Islet precursor cell (in vitro differentiated cells): ENCODE data around the gene CTSK.
A peak's percentile ranks its signal among the peaks of the same experiment; 100 is the strongest.
"Not testable (repeated sequence)": the region's sequence is repeated elsewhere in the genome, so short reads cannot be mapped to it uniquely, and the experiment has no call there.

Source experiments
- DNase-seq: peaks from one replicate; pipeline ENCODE4 v3.0.0-alpha.2; 2018

CTSK gene

DNA sequence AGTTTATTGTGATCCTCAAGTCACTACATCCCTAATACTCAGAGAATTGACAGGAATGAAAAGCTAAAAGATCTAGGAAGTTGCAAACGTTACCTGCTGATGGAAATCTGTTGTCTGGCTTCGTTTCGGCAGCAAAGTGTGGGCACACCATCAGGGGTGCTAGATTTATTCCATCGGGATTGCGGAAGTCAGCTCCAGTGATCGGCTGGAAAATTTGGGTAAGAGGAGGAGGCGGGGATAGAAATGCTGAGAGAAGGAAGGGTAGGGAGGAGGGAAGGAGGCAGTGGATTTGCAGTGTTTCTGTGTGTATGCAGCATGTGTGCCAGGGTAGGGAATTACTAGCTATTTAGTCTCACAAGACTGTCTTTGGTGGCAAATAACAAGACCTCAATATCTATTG, at the start of gene CTSK:
Gene CTSK (minus strand): TSS at position 140 of the 400 bp plus-strand sequence. CDS start 1,455 bp downstream, outside the sequence.
- no peak for DNase-seq

DNA sequence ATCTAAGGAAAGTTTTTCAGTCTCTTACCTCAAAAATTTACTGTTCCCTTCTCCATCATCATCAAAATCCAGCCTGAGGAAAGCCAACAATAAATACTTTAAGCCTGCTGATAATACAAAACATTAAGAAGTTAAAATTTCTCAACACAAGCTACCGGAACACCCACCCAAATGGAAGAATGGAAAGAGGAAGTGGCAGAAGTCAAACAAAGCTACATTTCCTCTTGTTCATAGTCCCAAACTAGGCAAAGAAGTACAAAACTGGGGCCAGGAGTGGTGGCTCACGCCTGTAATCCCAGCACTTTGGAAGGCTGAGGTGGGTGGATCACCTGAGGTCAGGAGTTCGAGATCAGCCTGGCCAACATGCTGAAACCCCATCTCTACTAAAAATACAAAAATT, 44.7 kb upstream of the CTSK start:
- not testable (repeated sequence) for DNase-seq

DNA sequence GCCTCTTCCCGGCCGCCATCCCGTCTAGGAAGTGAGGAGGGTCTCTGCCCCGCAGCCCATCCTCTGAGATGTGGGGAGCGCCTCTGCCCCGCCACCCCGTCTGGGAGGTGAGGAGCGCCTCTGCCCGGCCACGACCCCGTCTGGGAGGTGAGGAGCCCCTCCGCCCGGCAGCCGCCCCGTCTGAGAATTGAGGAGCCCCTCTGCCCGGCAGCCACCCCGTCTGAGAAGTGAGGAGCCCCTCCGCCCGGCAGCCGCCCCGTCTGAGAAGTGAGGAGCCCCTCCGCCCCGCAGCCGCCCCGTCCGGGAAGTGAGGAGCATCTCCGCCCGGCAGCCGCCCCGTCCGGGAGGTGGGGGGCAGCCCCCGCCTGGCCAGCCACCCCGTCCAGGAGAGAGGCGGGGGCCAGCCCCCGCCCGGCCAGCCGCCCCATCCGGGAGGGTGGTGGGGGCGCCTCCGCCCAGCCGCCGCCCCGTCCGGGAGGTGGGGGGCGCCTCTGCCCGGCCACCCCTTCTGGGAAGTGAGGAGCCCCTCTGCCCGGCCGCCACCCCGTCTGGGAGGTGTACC, 42.8 kb upstream of the CTSK start:
- DNase-seq, result not testable (repeated sequence)

DNA sequence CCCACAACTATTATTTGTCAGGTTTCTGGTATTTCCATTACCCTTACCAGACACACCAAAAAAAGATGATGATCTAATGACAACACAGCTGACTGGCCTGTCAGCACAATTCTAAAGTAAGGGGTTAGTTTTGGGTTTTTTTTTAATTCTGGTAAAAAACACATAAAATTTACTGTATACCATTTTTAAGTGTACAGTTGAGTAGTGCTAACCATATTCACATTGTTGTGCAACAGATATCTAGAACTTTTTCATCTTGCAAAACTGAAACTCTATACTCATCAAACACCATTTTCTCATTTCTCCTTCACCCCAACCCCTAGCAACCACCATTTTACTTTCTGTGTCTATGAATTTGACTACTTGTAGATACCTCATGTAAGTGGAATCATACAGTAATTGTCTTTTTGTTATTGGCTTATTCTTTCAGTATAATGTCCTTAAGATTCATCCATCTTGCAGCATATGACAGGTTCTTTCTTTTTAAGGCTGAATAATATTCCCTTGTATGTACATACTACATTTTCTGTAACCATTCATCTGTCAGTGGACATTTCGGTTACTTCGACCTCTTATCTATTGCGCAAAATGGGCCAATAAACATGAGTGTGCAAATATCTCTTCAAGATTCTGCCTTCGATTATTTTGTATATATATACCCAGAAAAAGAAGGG, 38.5 kb upstream of the CTSK start:
- DNase-seq, result no peak

DNA sequence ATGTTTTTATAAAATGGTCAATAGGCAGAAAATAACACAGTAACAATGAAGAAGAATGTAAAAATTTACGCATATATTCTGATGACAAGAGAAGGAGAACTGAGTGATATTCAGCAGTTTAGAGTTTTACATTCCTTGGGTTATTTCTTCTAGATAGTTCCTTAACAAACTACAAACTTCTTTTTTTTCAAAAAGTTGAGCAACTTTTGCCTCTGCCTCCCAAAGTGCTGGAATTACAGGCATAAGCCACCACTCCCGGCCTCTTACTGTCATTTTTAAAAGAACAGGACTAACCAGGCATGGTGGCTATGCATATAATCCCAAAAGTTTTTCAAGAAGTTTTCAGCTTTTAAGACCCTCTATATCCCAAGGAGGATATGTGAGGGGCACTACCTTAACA, 35.4 kb upstream of the CTSK start:
- DNase-seq, result no peak

DNA sequence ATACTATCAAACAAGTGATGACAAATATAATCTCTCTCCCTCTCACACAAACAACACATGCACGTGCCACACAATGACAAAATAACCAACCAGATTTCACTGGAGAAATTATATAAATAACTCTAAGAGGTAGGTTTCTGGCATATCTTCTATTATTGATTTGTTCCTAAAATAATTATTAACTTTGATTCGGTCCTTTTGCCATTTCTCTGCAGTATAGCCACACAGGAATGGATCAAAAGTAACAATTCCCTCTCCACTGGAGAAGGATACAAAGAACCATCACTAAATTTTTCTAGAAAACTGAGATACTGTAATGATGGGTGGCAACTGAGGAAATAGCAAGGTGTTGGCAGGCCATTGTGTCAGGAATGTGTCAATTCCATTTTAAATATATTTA, 34.9 kb upstream of the CTSK start:
- DNase-seq, result no peak

DNA sequence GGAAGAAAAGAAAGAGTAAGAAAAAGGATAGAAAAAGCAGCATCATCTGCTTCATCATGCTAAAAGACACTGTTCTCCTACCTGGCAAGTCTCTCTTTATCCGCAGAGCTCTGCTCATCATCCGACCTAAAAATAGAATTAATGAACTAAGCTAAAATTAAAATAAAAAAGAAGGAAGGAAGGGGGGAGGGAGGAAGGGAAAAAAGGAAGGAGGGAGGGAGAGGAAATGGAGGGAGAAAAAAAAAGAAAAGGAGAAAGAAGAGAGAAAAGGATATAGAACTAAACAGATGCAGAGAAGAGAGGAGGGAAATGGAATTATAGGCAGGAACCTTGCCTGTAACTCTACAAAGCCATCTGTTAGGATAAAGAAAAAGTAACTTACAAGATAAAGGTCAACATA, 34.3 kb upstream of the CTSK start:
- DNase-seq, result no peak

DNA sequence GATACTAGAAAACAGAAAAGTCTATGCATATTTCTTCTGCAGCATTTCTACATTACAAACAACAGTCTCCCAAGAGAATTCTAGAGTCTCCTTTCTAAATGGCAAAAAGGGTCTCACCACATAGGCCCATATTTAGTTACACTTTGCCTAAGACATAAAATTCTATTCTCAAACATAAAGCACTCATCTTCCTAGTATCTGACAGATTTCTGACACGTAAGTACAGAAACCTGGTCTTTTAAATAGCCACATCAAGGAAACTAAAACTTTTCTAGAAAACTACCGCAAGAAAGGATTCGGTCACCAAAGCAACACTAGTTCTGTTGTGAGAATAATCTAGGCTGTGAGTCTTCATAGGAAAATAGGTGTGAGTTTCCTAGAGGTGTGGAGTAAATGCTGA, 33.6 kb upstream of the CTSK start:
- no peak for DNase-seq

DNA sequence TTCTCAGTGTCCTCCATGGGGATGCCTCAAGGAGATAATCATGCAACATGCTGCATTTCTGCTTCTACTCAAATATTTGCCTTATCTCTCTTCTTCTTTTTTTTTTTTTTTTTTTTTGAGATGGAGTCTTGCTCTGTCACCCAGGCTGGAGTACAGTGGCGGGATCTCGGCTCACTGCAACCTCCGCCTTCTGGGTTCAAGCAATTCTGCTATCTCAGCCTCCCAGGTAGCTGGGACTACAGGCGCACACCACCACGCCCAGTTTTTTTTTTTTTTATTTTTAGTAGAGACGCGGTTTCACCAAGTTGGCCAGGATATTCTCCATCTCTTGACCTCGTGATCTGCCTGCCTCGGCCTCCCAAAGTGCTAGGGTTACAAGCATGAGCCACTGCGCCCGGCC, 32.8 kb upstream of the CTSK start:
- not testable (repeated sequence) for DNase-seq

DNA sequence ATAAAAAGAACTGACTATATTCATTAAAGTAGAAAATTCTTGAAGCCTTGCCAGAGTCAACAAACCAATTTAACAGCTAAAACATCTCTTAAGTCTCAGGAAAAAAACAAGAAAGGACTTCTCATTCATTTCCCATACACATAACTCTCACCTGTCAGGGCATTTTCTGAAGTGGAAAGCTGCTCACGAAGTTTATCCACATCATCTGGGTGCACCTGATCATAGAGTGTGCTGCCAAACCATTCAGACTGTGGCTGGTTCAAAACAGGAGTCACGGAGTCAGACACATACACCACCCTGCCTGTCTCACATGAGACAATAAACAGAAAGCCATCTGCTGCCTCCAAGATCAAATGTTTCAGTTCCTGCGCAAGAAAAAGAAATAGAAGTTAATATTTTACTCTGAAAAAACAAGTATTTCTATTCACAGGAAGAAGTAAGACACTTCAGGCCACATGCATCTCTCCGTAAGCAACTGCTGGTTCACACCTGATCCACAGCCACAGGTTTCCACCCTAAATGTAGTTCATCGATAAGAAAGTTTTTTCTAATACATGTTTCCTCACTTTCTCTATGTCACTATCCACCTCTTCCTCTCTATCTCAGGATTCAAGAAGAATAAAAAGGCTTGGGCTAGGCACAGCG, 28.2 kb upstream of the CTSK start:
- DNase-seq, result no peak

DNA sequence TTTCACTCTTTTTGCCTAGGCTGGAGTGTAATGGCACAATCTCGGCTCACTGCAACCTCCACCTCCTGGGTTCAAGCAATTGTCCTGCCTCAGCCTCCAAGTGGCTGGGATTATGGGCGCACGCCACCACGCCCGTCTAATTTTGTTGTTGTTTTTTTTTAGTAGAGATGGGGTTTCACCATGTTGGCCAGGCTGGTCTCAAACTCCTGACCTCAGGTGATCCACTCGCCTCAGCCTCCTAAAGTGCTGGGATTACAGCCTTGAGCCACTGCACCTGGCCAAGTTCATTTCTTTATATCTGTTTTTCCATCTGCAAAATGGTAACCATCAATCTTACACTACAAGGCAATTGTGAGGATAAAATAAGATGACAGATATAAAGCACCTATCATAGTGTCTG, 25.9 kb upstream of the CTSK start:
- not testable (repeated sequence) for DNase-seq

DNA sequence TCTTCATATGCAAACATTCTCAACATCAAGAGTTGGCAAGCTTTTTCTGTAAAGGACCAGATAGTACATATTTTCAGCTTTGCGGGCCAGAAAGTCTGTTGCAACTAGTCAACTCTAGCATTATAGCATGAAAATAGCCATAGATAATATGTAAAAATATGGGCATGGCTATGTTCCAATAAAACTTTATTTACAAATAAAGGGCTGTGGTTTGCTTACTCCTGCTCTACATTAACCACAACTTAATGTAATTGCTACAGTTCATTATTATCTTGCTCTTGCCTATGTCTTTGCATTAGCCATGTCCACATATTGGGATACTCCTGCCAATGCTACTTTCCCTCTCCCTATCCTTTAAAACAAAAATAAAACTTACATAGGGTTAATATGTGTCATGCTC, 24.5 kb upstream of the CTSK start:
- DNase-seq, result no peak

DNA sequence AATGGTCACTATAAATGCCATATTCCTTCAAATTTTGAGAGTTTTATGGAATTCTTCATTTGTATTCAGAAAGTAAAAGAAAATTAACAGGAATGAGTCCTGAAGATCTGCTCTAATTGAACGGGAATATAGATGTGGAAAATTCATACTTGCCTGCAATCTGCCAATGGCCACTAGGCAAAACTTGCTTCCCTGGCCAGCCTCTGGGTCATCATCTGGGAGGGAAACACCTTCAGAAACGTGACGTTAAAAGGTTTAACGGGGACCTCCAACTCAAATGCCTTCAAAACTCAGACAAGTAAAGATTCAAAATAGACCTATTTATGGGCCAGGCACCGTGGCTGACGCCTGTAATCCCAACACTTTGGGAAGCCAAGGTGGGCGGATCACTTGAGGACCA, 21.7 kb upstream of the CTSK start:
- no peak for DNase-seq

DNA sequence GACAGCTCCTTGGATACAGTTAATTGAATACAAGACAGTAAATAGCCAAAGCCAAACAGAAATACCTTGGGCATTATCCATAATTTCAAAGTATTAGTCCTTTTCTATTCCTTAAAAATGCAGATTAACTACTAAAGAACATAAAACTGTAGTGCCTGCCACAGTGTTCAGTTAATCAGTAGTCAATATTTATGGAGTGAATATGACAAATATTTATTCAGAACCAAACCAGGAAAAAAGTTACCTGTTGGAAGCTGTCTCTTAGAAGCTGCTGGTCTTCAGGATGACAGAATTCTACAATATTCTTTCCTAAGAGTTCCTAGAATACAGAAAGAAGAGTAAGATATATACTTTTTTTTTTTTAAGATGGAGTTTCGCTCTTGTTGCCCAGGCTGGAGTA, 18.2 kb upstream of the CTSK start:
- DNase-seq, result no peak

DNA sequence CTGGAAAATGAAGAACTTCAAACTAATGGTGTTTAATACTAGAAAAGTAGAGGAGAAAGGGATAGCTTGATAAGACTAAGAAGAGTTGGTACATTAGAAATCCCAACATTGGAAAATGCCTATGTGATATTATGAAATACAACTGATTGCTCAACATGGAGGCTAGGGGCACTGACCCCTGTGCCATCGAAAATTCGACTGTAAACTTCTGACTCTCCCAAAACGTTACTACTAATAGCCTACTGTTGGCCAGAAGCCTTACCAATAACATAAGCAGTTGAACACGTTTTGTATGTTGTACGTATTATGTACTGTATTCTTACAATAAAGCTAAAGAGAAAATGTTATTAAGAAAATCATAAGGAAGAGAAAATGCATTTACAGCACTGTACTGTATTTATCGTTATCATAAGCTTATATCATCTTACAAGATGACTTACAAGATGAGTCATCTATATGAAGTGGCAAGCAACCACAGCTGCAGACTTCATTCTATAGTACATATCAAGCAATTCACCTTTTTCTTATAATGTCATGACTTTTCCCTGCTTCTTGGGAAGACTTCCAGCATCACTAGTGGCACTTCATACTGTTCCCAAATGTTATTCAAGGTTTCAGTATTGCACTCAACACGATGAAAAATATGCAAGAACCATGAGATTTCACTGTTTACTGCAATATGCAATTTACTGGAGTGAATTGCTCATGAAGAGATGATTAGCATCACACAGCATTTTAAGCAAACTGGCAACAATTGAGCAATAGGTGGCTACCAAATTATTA, 12.9 kb upstream of the CTSK start:
- DNase-seq, result no peak

DNA sequence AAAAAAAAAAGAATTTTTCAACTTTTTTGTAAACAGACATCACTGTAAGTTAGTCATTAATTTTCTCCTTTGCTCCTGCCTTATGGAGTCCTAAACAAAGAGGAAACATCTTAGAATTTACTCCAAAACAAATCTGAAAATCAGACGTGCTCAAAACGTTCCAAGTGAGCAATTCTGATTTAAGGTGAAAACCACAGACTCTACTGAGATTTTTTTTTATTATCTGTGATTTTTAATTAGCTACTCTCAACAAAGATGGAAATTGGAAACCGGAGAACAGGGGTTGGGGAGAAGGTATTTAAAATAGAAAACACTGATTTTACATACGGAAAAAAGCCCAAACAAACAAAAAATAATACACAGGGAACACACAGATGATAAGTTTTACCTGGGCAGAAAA, 7.8 kb upstream of the CTSK start:
- no peak for DNase-seq

DNA sequence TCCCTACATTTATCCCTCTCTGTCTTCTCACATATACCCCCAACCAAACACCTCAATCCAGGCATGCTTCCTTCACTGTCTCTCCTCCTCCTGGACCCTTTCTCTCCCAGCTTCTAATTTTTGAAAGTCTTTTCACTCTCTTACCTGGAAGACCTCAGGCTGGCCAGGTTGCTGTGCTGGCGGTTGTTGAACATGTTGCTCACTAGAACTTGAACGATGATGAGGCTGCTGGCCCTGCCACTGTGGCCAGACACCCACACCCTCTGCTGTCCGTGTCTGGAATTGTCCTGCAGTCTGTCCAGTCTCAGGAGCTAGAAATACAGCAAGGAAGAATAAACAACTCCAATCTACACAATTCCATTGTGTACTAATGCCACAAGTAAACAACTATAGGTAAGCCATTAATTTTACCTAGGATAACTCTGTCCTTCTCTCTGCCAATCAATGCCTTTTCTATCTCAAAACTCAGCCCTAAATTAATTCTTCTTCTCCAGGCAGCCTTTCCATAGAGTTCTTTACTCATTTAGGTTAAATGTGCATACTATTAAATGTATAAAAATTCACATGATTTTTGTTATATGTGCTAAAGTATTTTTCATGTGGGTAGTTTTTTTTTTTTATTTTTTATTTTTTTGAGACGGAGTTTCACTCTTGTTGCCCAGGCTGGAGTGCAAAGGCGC, 5.1 kb upstream of the CTSK start:
- DNase-seq, result peak; percentile 83

DNA sequence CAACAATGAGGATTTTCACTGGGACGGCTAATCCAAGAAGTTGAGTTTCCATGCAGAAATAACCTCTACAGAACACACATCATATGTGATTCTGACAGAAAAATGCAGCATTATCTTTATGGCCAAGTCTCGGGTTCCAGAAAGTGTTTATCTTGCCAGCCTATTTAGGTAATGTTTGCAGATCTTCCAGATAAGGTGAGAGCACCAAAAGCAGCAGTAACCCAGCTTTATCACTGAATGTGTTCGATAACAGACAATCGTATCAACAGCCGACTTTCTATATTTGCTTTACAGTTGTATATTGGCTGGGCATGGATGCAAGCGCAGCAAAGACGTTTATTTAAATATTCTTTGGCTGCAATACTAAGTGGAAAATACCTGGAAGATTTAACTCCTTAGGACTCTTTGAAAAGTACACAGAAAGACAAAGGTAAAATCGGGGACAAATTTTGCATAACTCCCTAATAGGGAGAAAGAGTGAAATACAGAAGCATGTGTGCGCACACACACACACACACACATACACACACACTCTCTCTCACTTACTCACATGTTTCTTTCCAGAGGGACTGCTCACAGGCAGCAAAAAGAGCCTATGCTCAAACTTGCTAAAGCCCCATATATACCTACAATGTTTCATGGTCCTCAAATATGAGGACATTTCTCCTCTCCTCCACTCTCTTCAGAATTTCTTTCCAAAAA, 3.0 kb upstream of the CTSK start:
- DNase-seq, result no peak

DNA sequence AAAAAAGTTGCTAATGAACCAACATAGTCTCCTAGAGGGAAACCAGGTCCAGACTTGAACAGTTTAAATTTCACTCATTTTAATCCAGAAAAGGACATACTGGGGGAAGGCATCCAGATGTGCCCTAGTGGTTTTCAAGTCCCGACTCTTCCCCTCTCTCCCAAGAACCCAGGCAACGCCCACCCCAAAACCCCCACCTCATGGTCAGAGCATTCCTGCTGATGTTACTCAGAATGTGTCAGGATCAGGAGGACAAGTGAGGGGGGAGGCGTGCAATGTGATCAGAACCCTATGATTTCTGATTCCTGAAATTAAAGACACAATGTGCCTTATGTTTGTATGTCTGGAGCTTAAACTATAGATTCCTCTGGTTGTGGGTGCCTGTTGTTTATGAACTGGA, 1.6 kb upstream of the CTSK start:
- no peak for DNase-seq

DNA sequence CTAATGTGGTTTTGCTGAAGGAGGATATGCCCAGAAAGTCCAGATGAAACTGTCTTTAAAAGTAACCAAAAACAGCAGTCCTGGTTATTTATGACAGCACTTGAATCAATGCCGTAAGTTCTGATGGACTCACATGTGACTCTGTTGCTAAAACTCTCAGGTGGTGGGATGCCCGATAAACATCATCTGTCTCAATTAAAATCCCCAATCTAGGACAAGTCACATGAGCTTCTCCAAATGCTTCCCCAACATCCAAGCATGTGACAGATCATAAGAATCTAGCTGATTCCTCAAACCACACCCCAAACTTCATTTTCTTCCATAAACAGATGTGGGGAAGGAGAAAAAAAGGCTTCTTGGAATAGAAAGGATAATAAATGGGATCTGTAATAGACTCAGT, 786 bp upstream of the CTSK start:
- no peak for DNase-seq

DNA sequence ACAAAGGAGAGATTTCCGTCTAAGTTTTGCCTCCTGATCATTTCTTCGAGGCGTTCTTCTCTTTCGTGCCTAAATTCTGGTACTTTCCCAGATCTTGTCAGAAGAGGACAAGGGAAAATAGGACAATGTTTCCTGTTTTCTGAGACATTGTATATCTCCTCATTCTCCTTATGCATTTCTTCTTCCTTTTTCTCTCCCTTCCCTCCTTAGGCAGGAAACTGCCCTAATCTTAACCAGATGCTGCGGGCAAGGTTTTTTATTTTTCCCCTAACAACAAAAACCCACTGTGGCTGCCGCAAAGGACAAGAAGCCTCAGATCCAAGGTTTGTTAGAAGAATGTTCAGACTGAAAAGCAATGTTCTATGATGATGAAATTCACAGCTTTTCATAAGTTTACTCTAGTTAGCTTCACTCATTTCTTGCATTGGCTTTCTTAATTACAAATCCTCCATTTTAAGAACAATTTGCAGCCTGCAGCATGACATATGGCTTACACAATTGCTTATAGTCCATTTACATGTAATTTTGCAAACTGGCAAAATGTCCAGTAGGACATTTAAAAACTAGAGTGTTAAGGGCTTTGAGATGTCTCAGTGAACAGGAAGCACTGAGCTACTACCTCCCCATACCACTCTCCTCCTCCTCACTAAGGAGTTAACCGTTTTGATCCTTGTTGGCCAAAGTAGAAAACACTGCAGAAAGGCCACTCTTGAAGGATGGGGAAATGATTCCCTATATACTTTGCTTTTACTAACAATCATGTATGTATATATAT, 624 bp downstream of the CTSK start:
- DNase-seq, result no peak

DNA sequence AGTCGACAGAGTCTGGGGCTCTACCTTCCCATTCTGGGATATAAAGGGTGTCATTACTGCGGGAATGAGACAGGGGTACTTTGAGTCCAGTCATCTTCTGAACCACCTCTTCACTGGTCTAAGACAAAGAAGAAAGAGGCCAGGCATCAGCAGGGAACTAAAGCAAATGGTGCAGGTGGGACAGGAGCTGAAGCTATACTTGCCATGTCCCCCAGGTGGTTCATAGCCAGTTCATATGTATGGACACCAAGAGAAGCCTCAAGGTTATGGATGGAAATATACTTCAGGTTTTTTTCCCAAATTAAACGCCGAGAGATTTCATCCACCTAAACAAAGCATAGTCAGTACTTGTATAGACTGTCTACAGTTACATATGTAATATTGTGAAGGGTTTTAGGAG, 2.2 kb downstream of the CTSK start:
- DNase-seq, result no peak
